A673 (cell line): ENCODE measurements around the gene KCNQ2. TPM values are rescaled to one million over a fixed set of nuclear protein-coding genes. Genes with fewer than 3 reads are reported as not detected.

ENCODE experiments used
- BruUV-seq: library from RNA; stranded (reverse); fragments of 400-500 nt; replicated peaks from 2 replicates; lab custom pipeline; 2021; lab: Mats Ljungman, UMichigan
- CTCF ChIA-PET: fragments of 300-600 bp; sonication (Branson Sonifier 250); formaldehyde crosslinking; loops from one replicate; lab custom pipeline; 2022; ENCODE audit warnings: antibody characterized with exemption; lab: Charles Lee
- POLR2A ChIA-PET: fragments of 300-600 bp; sonication (Branson Sonifier 250); formaldehyde crosslinking; loops from one replicate; lab custom pipeline; 2022; ENCODE audit warnings: antibody characterized with exemption; ENCODE audit not compliant: low non-redundant PET; lab: Charles Lee
- DNase-seq: peaks from one replicate; pipeline ENCODE4 v3.0.0-alpha.2; 2015; ENCODE audit warnings: low spot score
- H3K27ac ChIP-seq: fragments of 200-600 bp; sonication (generic); 2 replicates; pipeline ENCODE4 v1.5.1; 2016; ENCODE audit warnings: mixed run types, low read depth, mild to moderate bottlenecking, mixed read lengths, antibody characterized with exemption, low read length; ENCODE audit not compliant: poor library complexity, severe bottlenecking
- H3K27me3 ChIP-seq: fragments of 200-600 bp; sonication (generic); replicated peaks from 2 replicates; pipeline ENCODE4 v1.6.1; 2017; ENCODE audit warnings: mixed run types, low read depth, mild to moderate bottlenecking, mixed read lengths, antibody characterized with exemption, low read length; ENCODE audit not compliant: insufficient read depth, poor library complexity
- H3K36me3 ChIP-seq: fragments of 200-600 bp; sonication (generic); 2 replicates; pipeline ENCODE4 v1.6.1; 2016; ENCODE audit warnings: mixed run types, mild to moderate bottlenecking, mixed read lengths, antibody characterized with exemption, low read length; ENCODE audit not compliant: insufficient read depth, poor library complexity, severe bottlenecking
- H3K4me1 ChIP-seq: fragments of 200-600 bp; sonication (generic); 2 replicates; pipeline ENCODE4 v1.6.1; 2017; ENCODE audit warnings: mixed run types, mild to moderate bottlenecking, mixed read lengths, antibody characterized with exemption, low read length; ENCODE audit not compliant: insufficient read depth, poor library complexity, severe bottlenecking
- H3K4me3 ChIP-seq: fragments of 200-600 bp; sonication (generic); 2 replicates; pipeline ENCODE4 v1.5.1; 2016; ENCODE audit warnings: low read depth, mixed run types, mild to moderate bottlenecking, mixed read lengths, low read length; ENCODE audit not compliant: poor library complexity, severe bottlenecking
- H3K9me3 ChIP-seq: fragments of 200-600 bp; sonication (generic); 2 replicates; pipeline ENCODE4 v1.6.1; 2016; ENCODE audit warnings: mixed run types, low read depth, mild to moderate bottlenecking, mixed read lengths, antibody characterized with exemption, low read length; ENCODE audit not compliant: poor library complexity, severe bottlenecking
- CTCF ChIP-seq: fragments of 300-800, 200-600 bp; sonication (generic); conservative IDR thresholded peaks from 2 replicates; pipeline ENCODE4 v1.5.1; 2017; ENCODE audit warnings: low read depth, mild to moderate bottlenecking, antibody characterized with exemption, low read length, moderate library complexity, mixed read lengths
- EZH2 ChIP-seq: fragments of 200-600 bp; sonication (generic); IDR thresholded peaks from 2 replicates; pipeline ENCODE4 v1.6.1; 2017; ENCODE audit warnings: borderline replicate concordance, low read depth, mild to moderate bottlenecking, mixed read lengths, antibody characterized with exemption, low read length; ENCODE audit not compliant: poor library complexity, severe bottlenecking
- intact Hi-C: fragments of 100-400 bp; cut with micrococcal nuclease; formaldehyde crosslinking; loops from one replicate; pipeline ENCODE4 v1.10.0; 2022; ENCODE audit not compliant: unreplicated experiment
- total RNA-seq: library from RNA; stranded (reverse); gene quantifications from 2 replicates; pipeline ENCODE4 v1.2.3, GENCODE V29; 2021

KCNQ2 gene
- total RNA-seq, 1 experiment from 2014 or later, result 6.6 TPM

- no peak for TF ChIP-seq CTCF
- no peak for TF ChIP-seq EZH2
Measured at GRCh38 chr20:63464289-63464635, 8.2 kb downstream of the KCNQ2 start.

GRCh38 chr20:63463400-63464288 lies 8.8 kb downstream of the KCNQ2 start:
- Histone ChIP-seq H3K9me3 (no peaks in the 10 kb centered on the region), H3K4me1 (no peaks in the 10 kb centered on the region), H3K27ac (no peak overlapping the region), H3K36me3 (no peaks in the 10 kb centered on the region), H3K27me3 (peaks cover 13% of the 10 kb centered on the region), H3K4me3 (no peak overlapping the region)
- intact Hi-C loops, result no loop called here
- ChIA-PET CTCF (no interaction called here), POLR2A (no interaction called here)
- no peak for DNase-seq
- no peak for TF ChIP-seq EZH2
- TF ChIP-seq CTCF, result no peak
- BruUV-seq, result no TSS peak

More at GRCh38 chr20:63464289-63464635, 8.2 kb downstream of the KCNQ2 start:
- Histone ChIP-seq H3K36me3 (no peaks in the 10 kb centered on the region), H3K9me3 (no peaks in the 10 kb centered on the region), H3K4me1 (no peaks in the 10 kb centered on the region), H3K27ac (no peak overlapping the region), H3K27me3 (peaks cover 13% of the 10 kb centered on the region), H3K4me3 (no peak overlapping the region)
- POLR2A ChIA-PET, result no interaction called here
- BruUV-seq, result no TSS peak
- CTCF ChIA-PET, result no interaction called here
- intact Hi-C loops, result no loop called here
- DNase-seq, result no peak

- BruUV-seq, result no TSS peak
- CTCF ChIA-PET, result no interaction called here
- H3K4me1 ChIP-seq, result peaks cover 8% of the 10 kb centered on the region
- peaks cover 13% of the 10 kb centered on the region for H3K27me3 ChIP-seq
- DNase-seq, result no peak
- no peak overlapping the region for H3K27ac ChIP-seq
- no peaks in the 10 kb centered on the region for H3K36me3 ChIP-seq
- TF ChIP-seq EZH2, result no peak
- no peak overlapping the region for H3K4me3 ChIP-seq
- intact Hi-C loops, result no loop called here
- POLR2A ChIA-PET, result no interaction called here
- no peaks in the 10 kb centered on the region for H3K9me3 ChIP-seq
Measured at GRCh38 chr20:63462244-63462643, 10.2 kb downstream of the KCNQ2 start.
